Nephron (organoid): ENCODE results near the gene LMO2.

Experiments
- H3K27ac Mint-ChIP-seq, 3 experiments: 2 replicates each; pipeline ENCODE4 v1.8.0; 2020; ENCODE audit warnings: mixed read lengths in 3 of 3, mild to moderate bottlenecking in 2 of 3, moderate library complexity in 1 of 3
- H3K27me3 Mint-ChIP-seq: 2 replicates; pipeline ENCODE4 v1.8.0; 2021; ENCODE audit warnings: low read depth, mild to moderate bottlenecking, moderate library complexity, mixed read lengths
- H3K36me3 Mint-ChIP-seq: 2 replicates; pipeline ENCODE4 v1.8.0; 2020; ENCODE audit warnings: low read depth, mixed read lengths
- H3K4me1 Mint-ChIP-seq: 2 replicates; pipeline ENCODE4 v1.8.0; 2020; ENCODE audit warnings: mixed read lengths
- H3K4me3 Mint-ChIP-seq, 3 experiments: 2 replicates each; pipeline ENCODE4 v1.8.0; 2020; ENCODE audit warnings: mild to moderate bottlenecking in 3 of 3, mixed read lengths in 3 of 3, moderate library complexity in 2 of 3
- H3K9me3 Mint-ChIP-seq: 2 replicates; pipeline ENCODE4 v1.8.0; 2020; ENCODE audit warnings: mixed read lengths
- CTCF ChIP-seq, 3 experiments: fragments of 200-600 bp; sonication (generic); IDR thresholded peaks; one replicate each; pipeline ENCODE4 v1.5.0; 2021; ENCODE audit warnings: antibody characterized with exemption in 3 of 3; ENCODE audit not compliant: unreplicated experiment in 3 of 3

The LMO2 gene

GRCh38 chr11:33906484-33907186, 14.8 kb upstream of the LMO2 start:
- TF ChIP-seq CTCF (IDR thresholded peaks at IDR 0.05; ENCODE audit: unreplicated experiment in 3 of 3) = no peak
- H3K27me3 Mint-ChIP-seq = peaks cover 8% of the 10 kb centered on the region
- H3K9me3 Mint-ChIP-seq = no peaks in the 10 kb centered on the region
- no peaks in the 10 kb centered on the region for H3K4me1 Mint-ChIP-seq
- no peaks in the 10 kb centered on the region for H3K36me3 Mint-ChIP-seq
- H3K4me3 Mint-ChIP-seq = no peak overlapping the region
- H3K27ac Mint-ChIP-seq = peak overlapping the region in 1 of 3 experiments; percentile 72

GRCh38 chr11:33904102-33904501, 12.2 kb upstream of the LMO2 start:
- Mint-ChIP-seq H3K27ac (no peak overlapping the region), H3K4me3 (no peak overlapping the region), H3K4me1 (peaks cover 14% of the 10 kb centered on the region), H3K27me3 (peaks cover 8% of the 10 kb centered on the region), H3K36me3 (no peaks in the 10 kb centered on the region), H3K9me3 (no peaks in the 10 kb centered on the region)
- no peak for TF ChIP-seq CTCF (IDR thresholded peaks at IDR 0.05; ENCODE audit: unreplicated experiment in 3 of 3)

GRCh38 chr11:33900159-33900840, 8.4 kb upstream of the LMO2 start:
- Mint-ChIP-seq H3K4me3 (no peak overlapping the region), H3K4me1 (peaks cover 25% of the 10 kb centered on the region)
- TF ChIP-seq CTCF (IDR thresholded peaks at IDR 0.05; ENCODE audit: unreplicated experiment in 3 of 3) = no peak

GRCh38 chr11:33899400-33900037, 7.6 kb upstream of the LMO2 start:
- Mint-ChIP-seq H3K9me3 (no peaks in the 10 kb centered on the region), H3K4me1 (peaks cover 25% of the 10 kb centered on the region), H3K27me3 (peaks cover 5% of the 10 kb centered on the region), H3K4me3 (no peak overlapping the region), H3K27ac (peak overlapping the region in 1 of 3 experiments; percentile 9), H3K36me3 (no peaks in the 10 kb centered on the region)
- no peak for TF ChIP-seq CTCF (IDR thresholded peaks at IDR 0.05; ENCODE audit: unreplicated experiment in 3 of 3)

More at GRCh38 chr11:33900159-33900840, 8.4 kb upstream of the LMO2 start:
- Mint-ChIP-seq H3K27ac (no peak overlapping the region), H3K36me3 (no peaks in the 10 kb centered on the region), H3K27me3 (peaks cover 5% of the 10 kb centered on the region), H3K9me3 (no peaks in the 10 kb centered on the region)

GRCh38 chr11:33898957-33899356, 7.1 kb upstream of the LMO2 start:
- Mint-ChIP-seq H3K4me1 (peaks cover 29% of the 10 kb centered on the region), H3K4me3 (no peak overlapping the region), H3K36me3 (no peaks in the 10 kb centered on the region), H3K27ac (no peak overlapping the region), H3K9me3 (no peaks in the 10 kb centered on the region), H3K27me3 (peaks cover 8% of the 10 kb centered on the region)
- no peak for TF ChIP-seq CTCF (IDR thresholded peaks at IDR 0.05; ENCODE audit: unreplicated experiment in 3 of 3)
